HCT116 (cell line): ENCODE results near the gene GDPD3.

Experiments
- CEBPB ChIP-seq: IDR thresholded peaks from 2 replicates; pipeline ENCODE4 v1.6.1; 2012; ENCODE audit warnings: low read depth
- ELF1 ChIP-seq: IDR thresholded peaks from 2 replicates; pipeline ENCODE4 v1.6.1; 2012; ENCODE audit warnings: low read depth, borderline replicate concordance
- EZH2 ChIP-seq: fragments of 200-600 bp; sonication (generic); IDR thresholded peaks from 2 replicates; pipeline ENCODE4 v1.6.1; 2017; ENCODE audit warnings: antibody characterized with exemption, mixed run types
- MAX ChIP-seq: IDR thresholded peaks from 2 replicates; pipeline ENCODE4 v1.6.1; 2012
- POLR2A ChIP-seq: IDR thresholded peaks from 2 replicates; pipeline ENCODE4 v1.7.0; 2011; ENCODE audit warnings: borderline replicate concordance; ENCODE audit not compliant: insufficient read depth, insufficient read length; ENCODE audit errors: extremely low read depth
- POLR2AphosphoS5 ChIP-seq: IDR thresholded peaks from 2 replicates; pipeline ENCODE4 v1.6.1; 2011; ENCODE audit warnings: mild to moderate bottlenecking, low read depth, low read length, moderate library complexity
- RAD21 ChIP-seq: IDR thresholded peaks from 2 replicates; pipeline ENCODE4 v1.6.1; 2012; ENCODE audit warnings: low read depth, mild to moderate bottlenecking
- SIN3A ChIP-seq: IDR thresholded peaks from 2 replicates; pipeline ENCODE4 v1.6.1; 2012; ENCODE audit warnings: low read depth
- SP1 ChIP-seq: IDR thresholded peaks from 2 replicates; pipeline ENCODE4 v1.6.1; 2012; ENCODE audit warnings: low read depth
- TCF7L2 ChIP-seq: IDR thresholded peaks from 2 replicates; pipeline ENCODE4 v1.7.0; 2011; ENCODE audit warnings: borderline replicate concordance, inconsistent platforms; ENCODE audit not compliant: insufficient read depth, insufficient read length; ENCODE audit errors: extremely low read depth
- TF ChIP-seq, protein P1 (sequence below): IDR thresholded peaks from 2 replicates; pipeline ENCODE4 v1.6.1; 2011; ENCODE audit warnings: mild to moderate bottlenecking, low read length, moderate library complexity; ENCODE audit not compliant: insufficient replicate concordance; ENCODE audit errors: extremely low read depth
- TF ChIP-seq, protein P2 (sequence below), 3 experiments: fragments of 200-600 bp in 1 of 3; sonication (generic) in 1 of 3; IDR thresholded peaks in 2 of 3; conservative IDR thresholded peaks in 1 of 3; 2 replicates each; pipeline ENCODE4 v1.5.1; 2012 to 2017; ENCODE audit warnings: low read depth in 2 of 3, low read length in 2 of 3, antibody characterized with exemption in 1 of 3, borderline replicate concordance in 1 of 3, control low read depth in 1 of 3, mild to moderate bottlenecking in 1 of 3, mixed read lengths in 1 of 3, mixed run types in 1 of 3, moderate library complexity in 1 of 3; ENCODE audit not compliant: insufficient read depth in 1 of 3
- TF ChIP-seq, protein P3 (sequence below): IDR thresholded peaks from 2 replicates; pipeline ENCODE4 v1.6.1; 2012; ENCODE audit warnings: low read depth

GRCh38 chr16:30083216-30084055 lies 29.9 kb downstream of the GDPD3 start:
- TF ChIP-seq POLR2A (no peak), TCF7L2 (no peak), RAD21 (no peak), SP1 (no peak), ELF1 (no peak), MAX (no peak), CEBPB (no peak), SIN3A (no peak), POLR2AphosphoS5 (no peak), EZH2 (no peak)
- TF ChIP-seq, protein P1, sequence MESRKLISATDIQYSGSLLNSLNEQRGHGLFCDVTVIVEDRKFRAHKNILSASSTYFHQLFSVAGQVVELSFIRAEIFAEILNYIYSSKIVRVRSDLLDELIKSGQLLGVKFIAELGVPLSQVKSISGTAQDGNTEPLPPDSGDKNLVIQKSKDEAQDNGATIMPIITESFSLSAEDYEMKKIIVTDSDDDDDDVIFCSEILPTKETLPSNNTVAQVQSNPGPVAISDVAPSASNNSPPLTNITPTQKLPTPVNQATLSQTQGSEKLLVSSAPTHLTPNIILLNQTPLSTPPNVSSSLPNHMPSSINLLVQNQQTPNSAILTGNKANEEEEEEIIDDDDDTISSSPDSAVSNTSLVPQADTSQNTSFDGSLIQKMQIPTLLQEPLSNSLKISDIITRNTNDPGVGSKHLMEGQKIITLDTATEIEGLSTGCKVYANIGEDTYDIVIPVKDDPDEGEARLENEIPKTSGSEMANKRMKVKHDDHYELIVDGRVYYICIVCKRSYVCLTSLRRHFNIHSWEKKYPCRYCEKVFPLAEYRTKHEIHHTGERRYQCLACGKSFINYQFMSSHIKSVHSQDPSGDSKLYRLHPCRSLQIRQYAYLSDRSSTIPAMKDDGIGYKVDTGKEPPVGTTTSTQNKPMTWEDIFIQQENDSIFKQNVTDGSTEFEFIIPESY, result no peak
- TF ChIP-seq, protein P2, sequence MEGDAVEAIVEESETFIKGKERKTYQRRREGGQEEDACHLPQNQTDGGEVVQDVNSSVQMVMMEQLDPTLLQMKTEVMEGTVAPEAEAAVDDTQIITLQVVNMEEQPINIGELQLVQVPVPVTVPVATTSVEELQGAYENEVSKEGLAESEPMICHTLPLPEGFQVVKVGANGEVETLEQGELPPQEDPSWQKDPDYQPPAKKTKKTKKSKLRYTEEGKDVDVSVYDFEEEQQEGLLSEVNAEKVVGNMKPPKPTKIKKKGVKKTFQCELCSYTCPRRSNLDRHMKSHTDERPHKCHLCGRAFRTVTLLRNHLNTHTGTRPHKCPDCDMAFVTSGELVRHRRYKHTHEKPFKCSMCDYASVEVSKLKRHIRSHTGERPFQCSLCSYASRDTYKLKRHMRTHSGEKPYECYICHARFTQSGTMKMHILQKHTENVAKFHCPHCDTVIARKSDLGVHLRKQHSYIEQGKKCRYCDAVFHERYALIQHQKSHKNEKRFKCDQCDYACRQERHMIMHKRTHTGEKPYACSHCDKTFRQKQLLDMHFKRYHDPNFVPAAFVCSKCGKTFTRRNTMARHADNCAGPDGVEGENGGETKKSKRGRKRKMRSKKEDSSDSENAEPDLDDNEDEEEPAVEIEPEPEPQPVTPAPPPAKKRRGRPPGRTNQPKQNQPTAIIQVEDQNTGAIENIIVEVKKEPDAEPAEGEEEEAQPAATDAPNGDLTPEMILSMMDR (IDR thresholded peaks at IDR 0.05 in 2 of 3, conservative IDR thresholded peaks at IDR 0.05 in 1 of 3; ENCODE audit: borderline replicate concordance in 1 of 3, insufficient read depth in 1 of 3, low read depth in 2 of 3, low read length in 2 of 3), result no peak
- TF ChIP-seq, protein P3, sequence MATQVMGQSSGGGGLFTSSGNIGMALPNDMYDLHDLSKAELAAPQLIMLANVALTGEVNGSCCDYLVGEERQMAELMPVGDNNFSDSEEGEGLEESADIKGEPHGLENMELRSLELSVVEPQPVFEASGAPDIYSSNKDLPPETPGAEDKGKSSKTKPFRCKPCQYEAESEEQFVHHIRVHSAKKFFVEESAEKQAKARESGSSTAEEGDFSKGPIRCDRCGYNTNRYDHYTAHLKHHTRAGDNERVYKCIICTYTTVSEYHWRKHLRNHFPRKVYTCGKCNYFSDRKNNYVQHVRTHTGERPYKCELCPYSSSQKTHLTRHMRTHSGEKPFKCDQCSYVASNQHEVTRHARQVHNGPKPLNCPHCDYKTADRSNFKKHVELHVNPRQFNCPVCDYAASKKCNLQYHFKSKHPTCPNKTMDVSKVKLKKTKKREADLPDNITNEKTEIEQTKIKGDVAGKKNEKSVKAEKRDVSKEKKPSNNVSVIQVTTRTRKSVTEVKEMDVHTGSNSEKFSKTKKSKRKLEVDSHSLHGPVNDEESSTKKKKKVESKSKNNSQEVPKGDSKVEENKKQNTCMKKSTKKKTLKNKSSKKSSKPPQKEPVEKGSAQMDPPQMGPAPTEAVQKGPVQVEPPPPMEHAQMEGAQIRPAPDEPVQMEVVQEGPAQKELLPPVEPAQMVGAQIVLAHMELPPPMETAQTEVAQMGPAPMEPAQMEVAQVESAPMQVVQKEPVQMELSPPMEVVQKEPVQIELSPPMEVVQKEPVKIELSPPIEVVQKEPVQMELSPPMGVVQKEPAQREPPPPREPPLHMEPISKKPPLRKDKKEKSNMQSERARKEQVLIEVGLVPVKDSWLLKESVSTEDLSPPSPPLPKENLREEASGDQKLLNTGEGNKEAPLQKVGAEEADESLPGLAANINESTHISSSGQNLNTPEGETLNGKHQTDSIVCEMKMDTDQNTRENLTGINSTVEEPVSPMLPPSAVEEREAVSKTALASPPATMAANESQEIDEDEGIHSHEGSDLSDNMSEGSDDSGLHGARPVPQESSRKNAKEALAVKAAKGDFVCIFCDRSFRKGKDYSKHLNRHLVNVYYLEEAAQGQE, result no peak
